ENCODE data around the gene CFAP100. TPM values are rescaled to one million over a fixed set of nuclear protein-coding genes. Genes with fewer than 3 reads are reported as not detected.

CFAP100 gene
- total and polyA plus RNA-seq, 2 of the 4 experiments (the other 2 are of a cell fraction) = not detected

DNA sequence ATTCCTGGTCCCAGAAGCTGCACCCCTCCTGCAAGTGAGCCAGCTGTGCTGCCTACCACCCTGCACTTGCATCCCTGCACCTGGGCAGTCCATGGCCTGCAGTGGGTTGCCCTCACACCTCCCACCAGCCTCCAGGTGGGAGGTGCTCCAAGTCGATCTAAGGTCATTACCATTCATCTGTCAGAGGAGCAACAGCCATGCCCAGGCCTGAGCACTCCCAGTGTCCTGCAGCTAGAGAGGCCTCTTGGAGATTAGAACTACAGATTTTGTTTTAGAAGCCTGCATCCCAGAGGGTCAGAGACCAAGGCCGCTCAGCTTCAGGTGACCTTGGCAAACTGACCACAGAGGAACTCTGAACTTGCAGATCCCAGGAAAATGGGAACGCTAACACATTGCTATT is 90.0 kb downstream of the CFAP100 start:
- Histone ChIP-seq H3K9me1 (ENCODE audit: insufficient read depth, low read length) (no peaks in the 10 kb centered on the region), H2AK5ac (ENCODE audit: low read depth, low read length) (no peak overlapping the region), H3K4ac (ENCODE audit: low read depth, low read length) (no peak overlapping the region), H3K4me2 (ENCODE audit: low read depth, low read length) (no peak overlapping the region), H2BK5ac (ENCODE audit: low read depth, low read length, poor library complexity, severe bottlenecking) (no peak overlapping the region), H4K5ac (ENCODE audit: low read depth, low read length) (no peak overlapping the region), H4K91ac (ENCODE audit: insufficient read depth, low read depth, low read length) (no peak overlapping the region), H3K23ac (ENCODE audit: low read depth, low read length) (no peak overlapping the region), H2AFZ (replicated peaks; ENCODE audit: low read length, poor library complexity) (no peak overlapping the region), H3K4me1 (ENCODE audit: control insufficient read depth, insufficient read depth, low read length) (no peaks in the 10 kb centered on the region), H3K9me3 (ENCODE audit: control insufficient read depth, insufficient read depth, low read length) (no peaks in the 10 kb centered on the region), H2BK20ac (ENCODE audit: low read depth, low read length) (no peak overlapping the region), H4K20me1 (ENCODE audit: insufficient read depth, low read length) (no peaks in the 10 kb centered on the region), H3K18ac (ENCODE audit: low read depth, low read length) (no peak overlapping the region), H3K27ac (ENCODE audit: insufficient read depth, low read length) (no peak overlapping the region), H4K8ac (ENCODE audit: low read depth in 2 of 2, low read length in 2 of 2) (no peak overlapping the region), H3K79me1 (ENCODE audit: low read depth in 1 of 2, low read length in 2 of 2) (no peaks in the 10 kb centered on the region), H3K56ac (ENCODE audit: extremely low read depth, insufficient read depth, low read length) (no peak overlapping the region), H3K4me3 (ENCODE audit: insufficient read depth, low read depth, low read length) (no peak overlapping the region), H3K14ac (replicated peaks; ENCODE audit: low read depth, low read length) (no peak overlapping the region), H2AK9ac (replicated peaks; ENCODE audit: low read depth, low read length, poor library complexity) (no peak overlapping the region), H3K36me3 (ENCODE audit: control insufficient read depth, insufficient read depth, low read length) (no peaks in the 10 kb centered on the region), H3K27me3 (ENCODE audit: control insufficient read depth, insufficient read depth, low read length) (peaks cover 5% of the 10 kb centered on the region; the same call in 1 of the 2 replicates), H2BK15ac (ENCODE audit: low read depth, low read length) (no peak overlapping the region), H3K9ac (ENCODE audit: low read depth, low read length) (no peak overlapping the region), H2BK120ac (ENCODE audit: low read depth, low read length) (no peak overlapping the region)
- dilution Hi-C loops (cut with HindIII; ENCODE audit: low sequenced_read_pairs, unreplicated experiment) (no loop called here), in situ Hi-C loops (cut with MboI; ENCODE audit: low sequenced_read_pairs) (no loop called here), intact Hi-C loops (cut with micrococcal nuclease) (no loop called here)
- BruUV-seq (replicated peaks) = no TSS peak
- TF ChIP-seq MXI1 (IDR thresholded peaks at IDR 0.05; ENCODE audit: borderline replicate concordance, low read depth, low read length) (no peak), RCOR1 (IDR thresholded peaks at IDR 0.05; ENCODE audit: insufficient replicate concordance, low read length) (no peak), RFX5 (IDR thresholded peaks at IDR 0.05; ENCODE audit: low read depth, low read length) (no peak), BHLHE40 (IDR thresholded peaks at IDR 0.05; ENCODE audit: low read depth, low read length) (no peak)
- ATAC-seq (ENCODE audit: low read depth) = no peak
- no CpG with 5 or more reads among the region's 3 CpGs for WGBS, 2 experiments (ENCODE audit: extremely low coverage in 2 of 2, insufficient read length in 1 of 2)
- CTCF ChIA-PET = no interaction called here
- DNase-seq = no peak
- POLR2A ChIA-PET (ENCODE audit: unreplicated experiment) = no interaction called here
